ENCODE data around the gene MARCHF2.
"Not testable (repeated sequence)": the region's sequence is repeated elsewhere in the genome, so short reads cannot be mapped to it uniquely, and the experiment has no call there.

MARCHF2 gene

DNA sequence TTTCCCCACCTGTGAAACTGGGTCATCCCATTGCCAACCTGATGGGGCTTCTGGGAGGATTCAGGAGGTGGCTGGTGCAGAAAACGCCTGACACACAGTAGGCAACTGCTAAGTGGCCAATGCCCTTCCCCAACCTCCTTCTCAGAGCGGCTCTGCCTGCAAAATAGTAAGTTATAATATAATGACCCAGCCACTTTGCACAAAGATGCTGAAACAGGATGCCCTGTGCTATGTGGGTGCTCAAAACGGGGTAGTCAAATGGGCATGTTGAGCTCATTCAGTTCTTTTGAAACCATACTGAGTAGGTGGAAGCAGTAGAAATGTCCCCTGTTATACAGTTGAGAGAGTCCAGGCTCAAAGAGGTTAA lies 507 bp downstream of the MARCHF2 start:
- DNase-seq: no peak

DNA sequence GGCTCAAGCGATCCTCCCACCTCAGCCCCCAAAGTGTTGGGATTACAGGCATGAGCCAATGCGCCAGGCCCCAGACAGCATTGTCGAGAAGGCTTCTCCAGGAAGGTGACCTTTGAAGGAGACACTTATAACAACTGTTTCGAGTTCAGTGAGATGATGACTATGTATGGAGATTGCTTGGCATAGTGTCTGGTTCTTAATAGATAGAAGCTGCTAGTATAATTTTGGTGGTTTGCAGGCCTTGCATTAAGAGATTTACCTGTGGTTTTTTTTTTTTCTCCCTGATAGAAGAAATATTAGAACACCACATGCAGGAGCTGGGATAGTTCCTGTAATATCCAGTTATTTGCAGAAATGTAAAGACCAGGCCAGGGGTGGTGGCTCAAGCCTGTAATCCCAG lies 3.7 kb downstream of the MARCHF2 start:
- DNase-seq: no peak

DNA sequence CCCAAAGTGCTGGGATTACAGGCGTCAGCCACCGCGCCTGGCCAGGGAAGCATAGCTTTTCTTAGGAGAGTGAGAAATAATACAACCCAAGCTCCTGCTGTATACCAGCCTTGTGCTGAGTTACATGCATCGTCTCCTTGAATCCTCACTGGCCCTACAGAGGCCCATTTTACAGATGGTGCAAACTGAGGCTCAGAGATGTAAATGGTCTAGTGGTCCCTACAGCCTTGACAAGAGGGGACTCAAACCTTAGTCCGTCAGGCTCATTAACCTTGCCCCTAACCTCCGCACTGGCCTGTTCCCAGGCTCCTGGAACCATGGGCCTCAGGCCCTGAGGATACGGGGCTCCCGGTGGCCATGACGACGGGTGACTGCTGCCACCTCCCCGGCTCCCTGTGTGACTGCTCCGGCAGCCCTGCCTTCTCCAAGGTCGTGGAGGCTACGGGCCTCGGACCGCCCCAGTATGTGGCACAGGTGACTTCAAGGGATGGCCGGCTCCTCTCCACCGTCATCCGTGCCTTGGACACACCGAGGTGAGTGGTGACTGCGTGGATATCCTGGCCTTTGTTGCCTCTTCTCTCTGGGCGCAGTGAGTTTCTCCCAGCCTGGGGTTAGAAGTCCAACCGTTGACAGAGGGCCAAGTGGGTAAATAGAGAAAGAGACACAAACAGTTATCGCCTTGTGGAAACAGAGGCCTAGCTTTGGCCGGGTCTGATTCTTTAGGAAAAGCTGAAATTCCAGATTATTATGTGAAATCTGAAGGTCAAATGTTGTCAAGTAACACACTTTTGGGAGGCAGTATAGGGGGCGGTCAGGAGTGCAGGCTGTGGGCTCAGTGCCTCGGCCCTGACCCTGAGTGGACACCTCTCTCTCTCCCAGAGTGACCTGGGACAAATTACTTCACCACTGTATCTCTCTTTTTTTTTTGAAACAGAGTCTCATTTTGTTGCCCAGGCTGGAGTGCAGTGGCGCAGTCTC lies 8.7 kb downstream of the MARCHF2 start:
- DNase-seq: no peak

DNA sequence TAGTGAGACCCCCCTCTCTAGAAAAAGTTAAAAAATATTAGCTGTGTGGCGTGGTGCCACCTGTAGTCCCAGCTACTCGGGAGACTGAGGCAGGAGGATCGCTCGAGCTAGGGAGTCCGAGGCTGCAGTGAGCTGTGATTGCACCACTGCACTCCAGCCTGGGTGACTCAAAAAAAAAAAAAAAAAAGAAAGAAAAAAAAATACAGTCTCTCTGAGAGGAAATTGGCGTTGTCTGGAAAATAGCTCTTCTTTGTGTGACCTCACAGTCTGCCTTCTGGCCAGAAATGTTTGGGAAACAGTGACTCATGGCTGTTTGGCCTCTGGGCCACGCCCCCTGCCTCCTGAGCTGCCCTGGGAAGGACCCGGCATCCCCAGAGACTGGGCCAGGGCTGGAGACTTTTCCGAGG lies 10.7 kb downstream of the MARCHF2 start:
- DNase-seq: no peak

DNA sequence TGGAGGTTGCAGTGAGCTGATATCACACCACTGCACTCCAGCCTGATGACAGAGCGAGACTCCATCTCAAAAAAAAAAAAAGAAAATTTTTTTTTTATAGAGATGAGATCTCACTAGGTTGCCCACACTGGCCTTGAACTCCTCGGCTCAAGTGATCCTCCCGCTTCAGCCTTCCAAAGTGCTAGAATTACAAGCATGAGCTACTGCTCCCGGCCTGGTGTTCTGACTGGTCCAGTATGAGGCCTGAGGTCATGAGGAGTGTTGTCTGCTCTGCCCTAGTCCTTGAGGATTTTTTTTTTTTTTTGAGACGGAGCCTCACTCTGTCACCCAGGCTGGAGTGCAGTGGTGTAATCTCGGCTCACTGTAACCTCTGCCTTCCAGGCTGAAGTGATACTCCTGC lies 12.2 kb downstream of the MARCHF2 start:
- DNase-seq: not testable (repeated sequence)

DNA sequence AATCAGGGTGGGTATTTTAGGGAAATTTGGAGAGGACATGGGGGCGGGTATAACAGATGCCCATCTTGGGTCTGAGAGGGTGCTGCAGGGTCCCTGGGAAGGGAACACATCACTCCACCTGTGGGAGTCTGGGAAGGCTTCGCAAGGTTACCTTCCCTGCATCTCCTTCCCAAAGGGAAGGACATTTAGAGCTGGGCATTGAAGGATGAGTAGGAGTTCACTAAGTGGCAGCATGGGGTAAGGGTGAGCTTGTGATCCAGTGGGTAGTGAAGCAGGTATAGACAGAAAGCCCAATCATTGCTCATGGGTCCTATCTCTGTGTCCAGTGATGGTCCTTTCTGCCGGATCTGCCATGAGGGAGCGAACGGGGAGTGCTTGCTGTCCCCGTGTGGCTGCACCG lies 13.2 kb downstream of the MARCHF2 start:
- DNase-seq: no peak

DNA sequence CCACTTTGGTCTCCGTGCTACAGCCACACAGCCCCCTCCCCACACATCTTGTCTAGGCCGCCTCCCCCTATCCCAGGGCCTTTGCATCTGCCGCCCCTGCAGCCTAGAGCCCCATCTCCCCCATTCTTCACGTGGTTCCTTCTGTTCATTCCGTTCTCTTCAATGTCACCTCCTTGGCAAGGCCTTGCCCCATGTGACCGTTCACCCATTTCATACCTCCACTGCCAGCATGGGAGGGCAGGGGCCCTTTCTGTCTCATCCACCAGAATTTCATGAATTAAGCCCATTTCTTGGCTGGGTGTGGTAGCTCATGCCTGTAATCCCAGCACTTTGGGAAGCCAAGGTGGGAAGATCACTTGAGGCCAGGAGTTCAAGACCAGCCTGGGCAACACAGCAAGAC lies 15.9 kb downstream of the MARCHF2 start:
- DNase-seq: no peak

DNA sequence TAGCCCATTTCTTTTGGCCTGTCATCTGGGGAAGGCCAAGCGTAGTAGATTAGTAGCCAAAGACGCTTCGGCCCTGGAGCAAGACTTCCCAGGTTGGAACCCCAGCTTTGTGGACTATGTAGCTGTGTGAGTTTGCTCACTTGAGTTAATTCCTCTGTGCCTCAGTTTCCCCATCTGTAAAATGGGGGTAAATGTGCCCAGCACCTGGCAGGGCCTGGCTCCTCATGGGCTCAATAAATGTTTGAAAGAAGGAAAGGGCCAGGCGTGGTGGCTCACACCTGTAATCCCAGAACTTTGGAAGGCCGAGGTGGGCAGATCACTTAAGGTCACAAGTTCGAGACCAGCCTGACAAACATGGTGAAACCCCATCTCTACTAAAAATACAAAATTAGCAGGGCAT lies 16.7 kb downstream of the MARCHF2 start:
- no peak for DNase-seq

DNA sequence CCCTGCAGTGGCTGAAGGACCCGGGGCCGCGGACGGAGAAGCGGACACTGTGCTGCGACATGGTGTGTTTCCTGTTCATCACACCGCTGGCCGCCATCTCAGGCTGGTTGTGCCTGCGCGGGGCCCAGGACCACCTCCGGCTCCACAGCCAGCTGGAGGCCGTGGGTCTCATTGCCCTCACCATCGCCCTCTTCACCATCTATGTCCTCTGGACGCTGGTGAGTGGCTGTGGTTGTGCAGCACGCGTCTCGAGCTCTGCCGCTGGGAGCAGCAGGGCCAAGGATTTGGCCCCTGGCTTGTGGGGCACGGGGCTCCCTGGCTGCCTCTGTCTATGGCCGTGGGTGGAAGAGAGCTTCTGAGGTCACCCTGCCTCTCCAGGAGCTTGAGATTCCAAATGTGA lies 17.5 kb downstream of the MARCHF2 start:
- DNase-seq: no peak

DNA sequence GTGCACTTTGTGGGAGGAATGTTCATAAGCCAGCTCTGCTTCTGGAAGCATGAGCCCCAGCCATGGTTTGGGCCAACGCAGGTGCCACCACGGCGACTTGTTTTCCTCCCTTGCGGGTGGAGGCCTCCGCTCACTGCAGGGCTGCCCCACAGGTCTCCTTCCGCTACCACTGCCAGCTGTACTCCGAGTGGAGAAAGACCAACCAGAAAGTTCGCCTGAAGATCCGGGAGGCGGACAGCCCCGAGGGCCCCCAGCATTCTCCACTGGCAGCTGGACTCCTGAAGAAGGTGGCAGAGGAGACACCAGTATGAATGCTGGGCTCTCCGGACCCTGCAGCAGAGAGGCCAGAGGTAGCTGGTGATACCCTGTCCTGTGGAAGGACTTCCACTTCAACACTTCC lies 25.1 kb downstream of the MARCHF2 start:
- no peak for DNase-seq

DNA sequence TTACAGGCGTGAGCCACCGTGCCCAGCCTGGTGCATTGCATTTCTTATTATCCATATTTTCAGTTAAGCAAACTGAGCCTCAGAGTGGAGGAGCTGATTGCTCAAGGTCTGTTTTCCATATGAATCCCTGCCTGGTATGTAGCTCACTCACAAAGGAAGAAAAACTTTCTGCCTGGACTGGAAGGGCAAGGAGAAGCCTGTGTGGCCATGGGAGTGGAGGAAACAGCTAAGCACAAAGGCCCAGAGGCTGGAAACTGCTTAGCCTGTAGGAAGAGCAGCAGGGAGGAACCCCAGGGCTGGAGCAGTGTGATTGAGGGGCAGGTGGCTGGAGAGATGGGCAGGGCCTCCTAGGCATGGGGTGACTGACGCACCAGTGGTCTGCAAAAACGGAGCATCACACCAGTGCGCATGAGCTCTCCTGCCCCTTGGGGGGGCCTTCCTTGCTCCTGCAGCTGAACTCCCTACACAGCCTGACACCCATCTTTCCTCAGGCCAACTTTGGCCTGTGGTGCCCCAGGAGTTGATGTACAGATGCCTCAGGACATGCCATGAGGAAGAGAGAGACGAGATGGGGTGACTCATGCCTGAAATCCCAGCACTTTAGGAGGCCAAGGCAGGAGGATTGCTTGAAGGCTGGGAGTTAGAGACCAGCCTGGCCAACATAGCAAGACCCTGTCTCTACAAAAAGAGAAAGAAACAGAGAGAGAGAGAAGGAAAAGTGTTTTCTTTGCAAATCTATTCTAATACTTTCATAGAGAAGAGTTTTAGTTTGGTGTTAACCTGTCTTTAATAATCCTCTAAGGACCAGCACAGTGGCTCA lies 28.8 kb downstream of the MARCHF2 start:
- no peak for DNase-seq

DNA sequence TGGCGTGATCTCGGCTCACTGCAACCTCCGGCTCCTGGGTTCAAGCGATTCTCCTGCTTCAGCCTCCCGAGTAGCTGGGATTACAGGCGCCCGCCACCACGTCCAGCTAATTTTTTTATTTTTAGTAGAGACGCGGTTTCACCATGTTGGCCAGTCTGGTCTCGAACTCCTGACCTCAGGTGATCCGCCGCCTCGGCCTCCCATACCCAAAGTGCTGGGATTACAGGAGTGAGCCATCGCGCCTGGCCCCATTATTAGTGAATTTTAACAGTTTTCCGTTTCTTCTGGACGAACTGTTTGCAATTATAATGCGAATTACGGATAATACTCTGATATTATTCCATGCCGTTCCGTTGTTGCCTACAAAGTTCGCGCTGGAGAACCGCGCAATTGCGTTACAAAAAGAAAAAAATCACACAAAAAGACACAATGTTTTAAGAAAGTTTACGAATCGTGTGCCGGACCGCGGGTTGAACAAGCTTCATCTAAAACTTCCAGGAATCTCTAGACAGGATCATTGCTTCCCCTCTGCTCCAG lies 31.1 kb downstream of the MARCHF2 start:
- DNase-seq: not testable (repeated sequence)

DNA sequence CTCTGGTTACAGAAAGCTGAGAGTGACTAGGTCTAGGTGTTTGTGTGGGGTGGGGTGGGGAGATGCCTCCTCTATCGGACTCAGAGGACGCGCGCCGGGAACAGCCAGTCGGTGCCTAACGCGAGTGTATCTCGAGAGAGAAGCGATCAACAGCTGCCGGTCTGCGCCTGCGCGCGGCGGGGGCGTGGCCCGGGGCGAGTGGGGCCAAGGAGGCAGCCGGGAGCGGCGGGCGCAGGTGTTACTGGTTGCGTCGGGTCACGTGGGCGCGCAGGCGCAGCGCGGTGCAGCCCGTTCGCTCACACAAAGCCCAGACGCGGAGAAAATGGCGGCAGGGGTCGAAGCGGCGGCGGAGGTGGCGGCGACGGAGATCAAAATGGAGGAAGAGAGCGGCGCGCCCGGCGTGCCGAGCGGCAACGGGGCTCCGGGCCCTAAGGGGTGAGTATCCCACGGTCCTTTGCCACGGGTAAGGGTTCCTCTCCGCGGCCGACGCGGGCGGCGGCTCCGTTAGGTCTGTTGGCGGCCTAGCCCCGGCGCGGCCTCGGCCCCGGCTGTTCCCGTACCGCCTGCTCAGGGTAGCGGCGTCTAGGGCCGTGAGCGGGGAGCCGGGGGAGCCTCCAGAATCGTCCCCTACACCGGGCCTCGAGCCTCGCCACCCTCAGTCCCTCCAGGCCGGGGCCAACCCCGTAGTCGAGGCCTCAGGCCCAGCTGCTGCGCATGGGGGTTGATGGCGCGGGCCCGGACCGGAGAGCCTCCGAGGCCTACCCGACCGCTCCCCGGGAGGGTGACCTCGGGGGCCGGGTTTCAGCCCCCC lies 31.8 kb downstream of the MARCHF2 start, which contains the start of gene HNRNPM:
TSS of gene HNRNPM (plus strand) at position 299 of the 811 bp plus-strand sequence. CDS start at position 323, 24 bp downstream.
- DNase-seq: peak; percentile 100

DNA sequence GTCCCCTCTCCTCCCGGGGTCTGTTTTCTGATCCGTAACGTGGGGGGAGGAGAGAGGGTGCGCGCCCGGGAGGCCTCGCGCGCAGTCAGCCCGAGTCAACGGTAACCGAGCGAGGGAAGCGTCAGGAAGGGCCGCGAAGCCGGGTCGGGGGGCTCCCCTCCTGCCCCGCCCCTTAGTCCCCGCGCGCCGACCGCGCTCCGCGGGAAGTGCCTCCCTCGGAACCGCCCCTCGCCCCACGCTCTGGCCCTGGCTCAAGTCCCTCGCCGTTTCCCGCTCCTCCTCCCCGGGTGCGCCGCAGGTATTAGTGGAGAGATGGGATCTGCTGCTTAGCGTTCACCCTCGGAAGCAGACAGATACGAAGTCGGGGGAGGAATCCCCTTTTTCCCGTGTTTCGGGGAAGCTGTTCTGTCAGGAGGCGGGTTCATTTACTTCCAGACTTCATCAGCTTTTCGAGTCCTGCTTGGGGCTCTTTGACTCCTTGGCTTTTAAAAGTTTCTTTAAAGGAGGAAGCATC lies 32.4 kb downstream of the MARCHF2 start:
- DNase-seq: peak; percentile 48

DNA sequence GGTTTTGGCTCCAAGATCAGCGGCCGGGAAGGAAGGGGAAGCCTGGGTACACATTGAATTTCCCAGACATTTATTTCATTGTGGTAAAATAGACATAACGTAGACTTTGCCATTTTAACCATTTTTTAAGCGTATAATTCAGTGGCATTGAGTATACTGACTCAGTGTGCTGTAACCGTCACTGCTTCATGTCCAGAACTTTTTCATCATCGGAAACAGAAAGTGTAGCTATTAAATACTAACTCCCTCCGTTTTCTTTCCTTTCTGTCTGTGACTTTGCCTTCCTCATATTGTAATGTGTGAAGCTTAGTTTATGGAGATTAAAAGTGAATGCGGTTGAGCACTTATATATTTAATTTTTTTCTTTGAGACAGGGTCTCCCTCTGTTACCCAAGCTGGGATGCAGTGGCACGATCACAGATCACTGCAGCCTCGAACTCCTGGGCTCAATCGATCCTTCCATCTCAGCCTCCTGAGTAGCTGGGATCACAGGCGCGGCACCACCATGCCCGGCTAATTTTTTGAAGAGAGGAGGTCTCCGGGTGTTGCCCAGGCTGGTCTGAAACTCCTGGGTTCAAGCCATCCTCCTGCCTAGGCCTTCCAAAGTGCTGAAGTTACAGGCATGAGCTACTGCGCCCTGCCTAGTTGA lies 33.1 kb downstream of the MARCHF2 start:
- no peak for DNase-seq

DNA sequence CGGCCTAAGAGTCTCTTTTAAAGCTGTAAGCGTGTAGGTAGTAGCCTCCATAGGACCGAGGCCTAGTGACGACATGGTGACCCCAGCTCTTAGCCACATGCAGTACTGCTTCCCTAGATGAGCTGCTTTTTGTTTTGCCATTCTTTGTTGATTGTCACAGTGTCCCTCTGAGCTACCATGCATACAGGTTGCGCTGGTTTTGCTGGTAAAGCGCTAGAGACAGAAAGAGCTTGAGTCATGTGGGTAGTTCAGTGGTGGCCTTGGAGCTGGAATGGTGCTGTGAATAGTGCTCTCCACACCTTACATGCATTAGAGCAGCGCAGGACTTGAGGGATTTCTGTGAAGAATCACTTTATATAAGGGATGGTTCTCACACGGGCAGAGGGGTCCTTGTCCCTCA lies 36.7 kb downstream of the MARCHF2 start:
- DNase-seq: no peak

DNA sequence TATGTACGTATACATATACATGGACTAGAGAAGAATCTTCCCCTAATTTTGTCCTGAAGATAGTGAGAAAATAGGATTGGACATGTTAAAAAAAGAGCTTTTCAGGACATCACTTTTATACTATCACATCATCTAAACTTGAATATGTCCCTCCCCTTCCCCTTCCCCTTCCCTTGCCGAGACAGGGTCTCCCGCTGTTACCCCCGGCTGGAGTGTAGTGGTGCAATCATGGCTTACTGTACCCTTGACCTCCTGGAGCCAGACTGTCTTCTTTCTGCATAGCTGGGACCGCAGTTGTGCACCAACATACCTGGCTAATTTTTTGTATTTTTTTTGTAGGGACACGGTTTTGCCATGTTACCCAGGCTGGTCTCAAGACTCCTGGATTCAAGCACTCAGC lies 38.3 kb downstream of the MARCHF2 start:
- DNase-seq: no peak

DNA sequence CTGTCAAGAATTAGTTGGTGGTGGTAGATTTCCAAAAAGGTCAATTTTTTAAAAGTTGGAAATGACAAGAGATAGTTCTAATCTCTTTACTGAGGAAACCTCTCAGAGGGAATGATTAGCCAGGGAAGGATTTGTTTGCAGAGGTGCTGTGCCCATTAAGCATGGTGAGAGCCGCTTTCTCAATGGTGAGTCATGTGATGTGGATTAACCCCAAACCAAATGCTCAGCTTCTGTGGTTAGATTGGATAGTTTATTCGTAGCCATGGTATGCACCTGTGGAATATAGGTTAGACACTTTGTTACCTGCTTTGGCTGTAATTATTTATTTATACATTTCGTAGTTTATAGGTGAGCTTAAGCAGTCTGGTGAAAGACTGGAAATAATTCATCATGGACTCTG lies 38.8 kb downstream of the MARCHF2 start:
- no peak for DNase-seq

DNA sequence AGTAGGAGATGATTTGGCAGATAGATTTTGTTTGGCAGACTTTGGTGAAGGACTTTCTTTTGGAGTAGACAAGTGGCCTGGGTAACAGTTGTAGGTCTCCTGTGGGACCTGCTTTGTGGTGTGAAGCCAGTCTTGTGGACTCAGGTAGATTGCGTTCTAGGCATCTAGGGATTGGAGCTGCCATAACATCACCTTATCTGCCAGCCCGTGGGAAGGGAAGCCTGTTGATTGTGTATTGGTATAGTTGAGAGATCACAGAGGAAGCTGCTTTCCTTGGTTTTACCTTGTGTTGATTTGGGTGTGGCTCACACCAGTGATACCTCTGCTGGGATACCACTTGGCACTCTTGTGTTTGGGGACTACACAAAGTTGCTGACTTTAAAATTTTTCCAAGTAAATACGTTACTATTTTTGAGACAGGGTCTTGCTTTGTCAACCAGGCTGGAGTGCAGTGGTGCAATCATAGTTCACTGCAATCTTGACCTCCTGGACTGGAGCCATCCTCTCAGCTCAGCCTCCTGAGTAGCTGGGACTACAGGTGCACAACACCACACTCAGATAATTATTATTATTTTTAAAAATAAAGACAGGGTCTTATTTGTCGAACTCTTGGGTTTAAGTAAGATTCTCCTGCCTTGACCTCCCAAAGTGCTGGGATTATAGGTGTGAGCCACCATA lies 39.5 kb downstream of the MARCHF2 start:
- no peak for DNase-seq

DNA sequence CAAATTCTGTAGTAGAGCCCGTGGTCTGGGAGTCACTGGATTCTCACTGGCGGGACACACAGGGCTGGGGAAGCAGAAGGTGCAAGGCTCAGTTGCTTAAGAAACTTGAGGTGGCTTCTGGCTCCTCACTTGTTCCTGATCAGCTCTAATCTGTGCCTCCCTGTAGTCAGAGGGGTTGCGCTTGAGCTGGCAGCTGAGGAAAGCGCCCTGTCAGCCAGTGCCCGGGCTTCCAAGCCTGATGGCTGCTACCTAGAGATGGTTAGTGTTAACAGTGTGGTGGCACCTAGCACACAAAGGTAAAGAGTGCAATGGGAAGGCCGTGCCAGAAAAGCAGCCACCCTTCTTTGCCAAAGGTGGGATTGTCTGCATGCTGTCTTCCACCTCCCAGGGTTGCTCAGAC lies 40.5 kb downstream of the MARCHF2 start:
- no peak for DNase-seq

DNA sequence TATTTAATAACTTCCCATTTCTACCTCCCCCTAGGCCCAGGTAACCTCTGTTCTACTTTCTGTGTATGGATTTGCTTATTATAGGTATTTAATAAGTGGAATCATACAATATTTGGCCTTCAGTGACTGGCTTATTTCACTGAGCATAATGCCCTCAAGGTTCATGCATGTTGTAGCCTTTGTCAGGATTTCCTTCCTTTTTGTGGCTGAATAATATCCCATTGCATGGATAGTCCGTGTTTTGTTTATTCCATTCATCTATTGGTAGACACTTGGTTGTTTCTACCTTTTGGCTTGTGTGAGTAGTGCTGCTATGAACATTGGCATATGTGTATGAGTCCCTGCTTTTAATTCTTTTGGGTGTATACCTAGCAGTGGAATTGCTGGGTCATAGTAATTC lies 41.1 kb downstream of the MARCHF2 start:
- no peak for DNase-seq
